ENCODE results near the gene ACAT2.

The ACAT2 gene

DNA sequence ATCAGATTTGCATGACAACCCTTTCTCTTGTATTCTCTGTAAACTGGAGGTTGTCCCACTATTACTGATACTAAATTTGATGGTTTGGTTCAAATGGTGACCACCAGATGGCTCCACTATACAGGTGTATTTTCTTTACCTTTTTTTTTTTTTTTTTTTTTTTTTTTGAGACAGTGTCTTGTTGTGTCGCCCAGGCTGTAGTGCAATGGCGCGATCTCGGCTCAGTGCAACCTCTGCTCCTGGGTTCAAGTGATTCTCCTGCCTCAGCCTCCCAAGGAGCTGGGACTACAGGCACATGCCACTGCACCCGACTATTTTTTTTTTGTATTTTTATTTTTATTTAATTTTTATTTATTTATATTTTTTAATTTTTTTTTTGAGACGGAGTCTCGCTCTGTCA lies 41.1 kb upstream of the ACAT2 start:
- POLR2A ChIA-PET = no interaction called here
- H3K9me3 ChIP-seq (ENCODE audit: control insufficient read depth, insufficient read depth, low read depth, low read length) = no peaks in the 10 kb centered on the region
- peaks cover 9 to 19% of the 10 kb centered on the region in 2 experiments; a peak in 2 of 3 replicates for H3K36me3 ChIP-seq (ENCODE audit: control insufficient read depth in 2 of 2, insufficient read depth in 1 of 2, low read length in 2 of 2)
- H3K4me3 ChIP-seq (ENCODE audit: low read depth, low read length) = no peak overlapping the region
- no peak for TF ChIP-seq PRDM6 (tag by site-specific recombination; IDR thresholded peaks at IDR 0.05)
- TF ChIP-seq ZNF362 (tag by site-specific recombination; IDR thresholded peaks at IDR 0.05) = peak; percentile 89
- TF ChIP-seq, protein P1, sequence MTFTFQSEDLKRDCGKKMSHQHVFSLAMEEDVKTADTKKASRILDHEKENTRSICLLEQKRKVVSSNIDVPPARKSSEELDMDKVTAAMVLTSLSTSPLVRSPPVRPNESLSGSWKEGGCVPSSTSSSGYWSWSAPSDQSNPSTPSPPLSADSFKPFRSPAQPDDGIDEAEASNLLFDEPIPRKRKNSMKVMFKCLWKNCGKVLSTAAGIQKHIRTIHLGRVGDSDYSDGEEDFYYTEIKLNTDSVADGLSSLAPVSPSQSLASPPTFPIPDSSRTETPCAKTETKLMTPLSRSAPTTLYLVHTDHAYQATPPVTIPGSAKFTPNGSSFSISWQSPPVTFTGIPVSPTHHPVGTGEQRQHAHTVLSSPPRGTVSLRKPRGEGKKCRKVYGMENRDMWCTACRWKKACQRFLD (tag by site-specific recombination; IDR thresholded peaks at IDR 0.05) = no peak
- no peak for TF ChIP-seq ZNF248 (tag by site-specific recombination; IDR thresholded peaks at IDR 0.05)
- peak; percentile 33; the same call in 1 of the 2 replicates for TF ChIP-seq CTCF (tag by site-specific recombination; IDR thresholded peaks at IDR 0.05)
- no peak for TF ChIP-seq HOXA7 (CRISPR knock-in tag; IDR thresholded peaks at IDR 0.05; ENCODE audit: borderline replicate concordance)
- TF ChIP-seq GLIS2 (tag by site-specific recombination; IDR thresholded peaks at IDR 0.05) = no peak
- no peak for TF ChIP-seq RBAK (tag by site-specific recombination; IDR thresholded peaks at IDR 0.05)
- TF ChIP-seq ZFP69B (tag by site-specific recombination; IDR thresholded peaks at IDR 0.05) = no peak
- TF ChIP-seq AEBP2 (tag by site-specific recombination; IDR thresholded peaks at IDR 0.05; ENCODE audit: borderline replicate concordance) = no peak
- TF ChIP-seq ZNF654 (tag by site-specific recombination; IDR thresholded peaks at IDR 0.05; ENCODE audit: low read depth) = peak; percentile 49
- TF ChIP-seq KLF10 (tag by site-specific recombination; IDR thresholded peaks at IDR 0.05) = no peak
- TF ChIP-seq TRIM28 (IDR thresholded peaks at IDR 0.05; ENCODE audit: borderline replicate concordance, low read length) = no peak
- peak; percentile 77 for TF ChIP-seq ZEB2 (tag by site-specific recombination; IDR thresholded peaks at IDR 0.05)
- TF ChIP-seq REST (tag by site-specific recombination; IDR thresholded peaks at IDR 0.05) = no peak
- H3K4me1 ChIP-seq (ENCODE audit: control insufficient read depth, insufficient read depth, low read length) = 0 out of 2 replicates have a peak, but pooled peaks cover under 1% of the 10 kb centered on the region
- H3K27ac ChIP-seq (ENCODE audit: extremely low read depth, low read depth, low read length) = no peak overlapping the region
- CTCF ChIA-PET = interaction anchor here (0.6 to 2.7 kb wide), 16 partner anchors 12 to 825 kb away, joined by 3 to 11 read pairs (median 4); partner anchors contain the start of gene TCP1
